BJ (cell line): ENCODE measurements around the gene ZBTB11. TPM values are rescaled to one million over a fixed set of nuclear protein-coding genes. Genes with fewer than 3 reads are reported as not detected.
"Not testable (repeated sequence)": the region's sequence is repeated elsewhere in the genome, so short reads cannot be mapped to it uniquely, and the experiment has no call there.

Source experiments
- CTCF ChIA-PET: fragments of 350-600 bp; formaldehyde crosslinking; extraction: SDS; loops from one replicate; lab custom pipeline; 2021; ENCODE audit warnings: antibody characterized with exemption, inconsistent platforms; lab: Yijun Ruan, JAX
- POLR2A ChIA-PET: fragments of 300-600 bp; sonication (Branson Sonifier 250); formaldehyde crosslinking; extraction: SDS; loops from one replicate; lab custom pipeline; 2021; ENCODE audit warnings: antibody characterized with exemption; lab: Charles Lee
- DNase-seq: peaks from one replicate; pipeline ENCODE4 v3.0.0-alpha.2; 2011; ENCODE audit warnings: low read depth
- H3K27me3 ChIP-seq: 2 replicates; pipeline ENCODE4 v1.6.0; 2011; ENCODE audit warnings: low read length; ENCODE audit not compliant: control insufficient read depth, insufficient read depth
- H3K36me3 ChIP-seq: 2 replicates; pipeline ENCODE4 v1.5.1; 2011; ENCODE audit warnings: low read length; ENCODE audit not compliant: control insufficient read depth, insufficient read depth
- H3K4me3 ChIP-seq: 2 replicates; pipeline ENCODE4 v1.5.1; 2011; ENCODE audit warnings: low read depth, mild to moderate bottlenecking, control low read depth, low read length
- polyA plus RNA-seq: library from polyadenylated mRNA; depleted of rRNA; stranded (reverse); fragments of >200 nt; gene quantifications from 2 replicates; pipeline ENCODE4 v1.2.3, GENCODE V29; 2011
- TF ChIP-seq, protein P1 (sequence below): IDR thresholded peaks from 2 replicates; pipeline ENCODE4 v1.5.1; 2011; ENCODE audit warnings: low read depth, mild to moderate bottlenecking, control low read depth, inconsistent platforms, low read length, moderate library complexity; ENCODE audit not compliant: insufficient read depth

Gene ZBTB11
- polyA plus RNA-seq, 1 experiment = 4.5 TPM

DNA sequence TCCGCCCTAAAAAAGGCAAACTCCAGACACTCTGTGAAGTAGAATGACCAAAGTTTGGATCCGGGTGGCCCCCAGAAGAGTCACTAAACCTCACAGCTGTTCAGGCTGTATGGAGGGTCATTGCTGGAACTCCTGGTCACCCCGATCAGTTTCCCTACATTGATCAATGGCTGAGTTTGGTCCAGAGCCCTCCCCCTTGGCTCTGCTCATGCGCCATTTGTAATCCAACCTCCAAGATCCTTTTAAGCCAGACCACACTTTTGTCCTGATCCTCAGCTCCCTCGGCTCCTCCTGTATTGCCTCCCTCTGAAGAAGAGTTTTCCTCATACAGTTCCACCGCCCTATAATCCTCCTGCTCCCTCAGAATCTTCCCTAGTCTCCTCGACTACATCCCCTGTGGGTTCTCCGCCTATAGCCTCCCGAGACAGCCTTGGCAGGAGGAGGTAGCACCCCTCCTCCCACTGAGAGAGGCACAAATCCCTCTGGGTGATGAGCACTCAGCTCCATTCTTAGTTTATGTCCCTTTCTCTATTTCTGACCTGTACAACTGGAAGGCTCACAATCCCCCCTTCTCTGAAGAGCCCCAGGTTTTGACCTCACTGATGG is 42.2 kb downstream of the ZBTB11 start:
- Histone ChIP-seq H3K4me3 (no peak overlapping the region), H3K27me3 (peaks cover 3% of the 10 kb centered on the region; the same call in 1 of the 2 replicates), H3K36me3 (no peaks in the 10 kb centered on the region)
- POLR2A ChIA-PET = no interaction called here
- TF ChIP-seq, protein P1, sequence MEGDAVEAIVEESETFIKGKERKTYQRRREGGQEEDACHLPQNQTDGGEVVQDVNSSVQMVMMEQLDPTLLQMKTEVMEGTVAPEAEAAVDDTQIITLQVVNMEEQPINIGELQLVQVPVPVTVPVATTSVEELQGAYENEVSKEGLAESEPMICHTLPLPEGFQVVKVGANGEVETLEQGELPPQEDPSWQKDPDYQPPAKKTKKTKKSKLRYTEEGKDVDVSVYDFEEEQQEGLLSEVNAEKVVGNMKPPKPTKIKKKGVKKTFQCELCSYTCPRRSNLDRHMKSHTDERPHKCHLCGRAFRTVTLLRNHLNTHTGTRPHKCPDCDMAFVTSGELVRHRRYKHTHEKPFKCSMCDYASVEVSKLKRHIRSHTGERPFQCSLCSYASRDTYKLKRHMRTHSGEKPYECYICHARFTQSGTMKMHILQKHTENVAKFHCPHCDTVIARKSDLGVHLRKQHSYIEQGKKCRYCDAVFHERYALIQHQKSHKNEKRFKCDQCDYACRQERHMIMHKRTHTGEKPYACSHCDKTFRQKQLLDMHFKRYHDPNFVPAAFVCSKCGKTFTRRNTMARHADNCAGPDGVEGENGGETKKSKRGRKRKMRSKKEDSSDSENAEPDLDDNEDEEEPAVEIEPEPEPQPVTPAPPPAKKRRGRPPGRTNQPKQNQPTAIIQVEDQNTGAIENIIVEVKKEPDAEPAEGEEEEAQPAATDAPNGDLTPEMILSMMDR = no peak
- CTCF ChIA-PET = interaction anchor here (0.8 to 1.2 kb wide), 3 partner anchors 8 to 30 kb away, joined by 3 read pairs; no protein-coding TSS in a partner anchor
- no peak for DNase-seq

DNA sequence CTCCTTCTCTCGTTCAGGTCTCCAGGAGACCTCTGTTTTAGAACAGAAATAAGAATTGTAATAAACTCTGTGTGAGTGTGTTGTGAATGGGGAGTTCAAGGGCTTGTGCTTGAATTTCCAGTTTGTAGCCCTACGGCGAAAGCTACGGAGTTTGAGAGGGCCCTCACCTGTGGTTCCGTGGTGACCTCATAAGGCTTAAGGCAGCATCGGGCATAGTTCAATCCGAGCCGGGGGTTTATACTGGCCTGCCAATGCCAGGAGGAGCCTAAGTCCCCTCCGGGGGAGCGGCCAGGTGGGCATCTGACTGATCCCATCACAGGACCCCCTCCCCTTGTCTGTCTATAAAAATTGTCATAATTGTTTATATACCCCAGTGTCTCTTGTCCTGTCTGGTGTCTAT is 43.7 kb downstream of the ZBTB11 start:
- POLR2A ChIA-PET = no interaction called here

DNA sequence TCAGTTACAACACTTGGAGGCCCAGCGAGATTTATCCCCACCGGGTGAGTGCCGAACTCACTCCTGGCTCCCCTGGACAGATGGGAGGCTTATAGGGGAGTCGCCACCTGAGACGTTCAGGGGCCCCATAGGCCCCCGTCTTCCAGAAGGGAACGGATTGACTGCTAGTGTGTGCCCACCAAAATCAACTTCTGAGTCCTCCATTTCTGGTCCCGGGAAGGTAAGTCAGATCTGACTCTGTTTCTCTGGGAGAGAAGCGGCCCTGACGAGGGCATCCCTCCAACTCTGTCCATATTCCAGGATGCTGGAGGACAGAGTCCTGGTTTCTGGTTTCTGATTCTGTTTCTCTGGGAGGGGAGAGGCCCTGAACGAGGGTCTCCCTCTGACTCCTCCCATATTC is 44.3 kb downstream of the ZBTB11 start:
- ChIA-PET CTCF (interaction anchor here (1.7 kb wide), 1 partner anchor 59 kb away, joined by 4 read pairs; the partner anchor contains the start of gene PCNP), POLR2A (no interaction called here)
- no peak for DNase-seq
- TF ChIP-seq, protein P1 = no peak
- Histone ChIP-seq H3K4me3 (no peak overlapping the region), H3K27me3 (peaks cover 3% of the 10 kb centered on the region; the same call in 1 of the 2 replicates), H3K36me3 (no peaks in the 10 kb centered on the region)

More for the DNA sequence above, 43.7 kb downstream of the ZBTB11 start:
- no peak for DNase-seq
- Histone ChIP-seq H3K36me3 (no peaks in the 10 kb centered on the region), H3K4me3 (no peak overlapping the region), H3K27me3 (peaks cover 3% of the 10 kb centered on the region; the same call in 1 of the 2 replicates)
- CTCF ChIA-PET = no interaction called here
- TF ChIP-seq, protein P1 = no peak

DNA sequence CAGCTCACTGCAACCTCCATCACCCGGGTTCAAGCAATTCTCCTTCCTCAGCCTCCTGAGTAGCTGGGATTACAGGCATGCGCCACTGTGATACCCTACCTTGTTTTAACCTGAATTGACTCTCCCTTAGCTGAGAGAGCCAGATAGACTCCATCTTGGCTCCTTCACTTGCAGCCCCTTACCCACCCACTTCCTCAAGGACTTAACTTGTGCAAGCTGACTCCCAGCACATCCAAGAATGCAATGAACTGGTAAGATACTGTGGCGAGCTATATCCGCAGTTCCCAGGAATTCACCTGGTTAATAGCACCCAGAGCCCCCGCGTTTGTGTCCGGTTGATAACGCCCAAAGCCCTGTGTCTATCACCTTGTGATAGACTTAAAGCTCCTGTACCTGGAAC is 45.0 kb downstream of the ZBTB11 start:
- POLR2A ChIA-PET, H3K4me3 ChIP-seq, H3K36me3 ChIP-seq, DNase-seq, H3K27me3 ChIP-seq: not testable (repeated sequence)
- CTCF ChIA-PET = interaction anchor here (0.6 to 1.7 kb wide), 3 partner anchors 12 to 58 kb away, joined by 3 to 4 read pairs (median 3); partner anchors contain the start of gene PCNP

DNA sequence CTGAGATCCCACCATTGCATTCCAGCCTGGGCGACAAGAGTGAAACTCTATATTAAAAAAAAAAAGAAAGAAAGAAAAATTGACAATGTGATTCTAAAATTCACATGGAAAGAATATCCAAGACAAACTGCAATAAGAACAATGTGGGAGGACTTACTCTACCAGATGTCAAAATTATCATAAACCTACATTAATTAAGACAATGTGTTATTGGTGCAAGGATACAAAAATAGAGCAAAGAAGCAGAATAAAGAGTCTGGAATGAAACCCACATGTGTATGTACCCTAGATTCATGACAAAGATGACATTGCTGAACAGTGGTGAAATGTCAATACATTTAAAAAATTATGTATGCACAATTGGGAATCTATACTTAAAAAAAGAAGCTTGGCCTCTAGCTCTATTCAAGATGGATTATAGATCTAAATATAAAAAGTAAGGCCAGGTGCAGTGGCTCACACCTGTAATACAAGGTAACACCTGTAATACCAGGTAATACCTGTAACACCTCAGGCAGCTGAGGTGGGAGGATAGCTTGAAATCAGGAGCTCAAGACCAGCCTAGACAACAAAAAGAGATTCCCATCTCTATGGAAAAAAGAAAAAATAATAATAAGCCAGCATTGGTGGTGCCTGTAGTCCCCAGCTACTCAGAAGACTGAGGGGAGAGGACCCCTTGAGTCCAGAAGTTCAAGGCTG is 45.7 kb downstream of the ZBTB11 start:
- ChIA-PET POLR2A (no interaction called here), CTCF (interaction anchor here (1.0 to 1.7 kb wide), 2 partner anchors 11 to 58 kb away, joined by 3 to 4 read pairs; partner anchors contain the start of gene PCNP)
- DNase-seq = no peak
- no peak overlapping the region for H3K4me3 ChIP-seq
- H3K36me3 ChIP-seq = no peaks in the 10 kb centered on the region
- peaks cover 3% of the 10 kb centered on the region; the same call in 1 of the 2 replicates for H3K27me3 ChIP-seq
- TF ChIP-seq, protein P1 = no peak
